ENCODE results near the gene TAF10. TPM values are rescaled to one million over a fixed set of nuclear protein-coding genes. Genes with fewer than 3 reads are reported as not detected.

The TAF10 gene
- total RNA-seq, 4 donors from 2014 or later = 35.7 to 114 (median 53.8) TPM

DNA sequence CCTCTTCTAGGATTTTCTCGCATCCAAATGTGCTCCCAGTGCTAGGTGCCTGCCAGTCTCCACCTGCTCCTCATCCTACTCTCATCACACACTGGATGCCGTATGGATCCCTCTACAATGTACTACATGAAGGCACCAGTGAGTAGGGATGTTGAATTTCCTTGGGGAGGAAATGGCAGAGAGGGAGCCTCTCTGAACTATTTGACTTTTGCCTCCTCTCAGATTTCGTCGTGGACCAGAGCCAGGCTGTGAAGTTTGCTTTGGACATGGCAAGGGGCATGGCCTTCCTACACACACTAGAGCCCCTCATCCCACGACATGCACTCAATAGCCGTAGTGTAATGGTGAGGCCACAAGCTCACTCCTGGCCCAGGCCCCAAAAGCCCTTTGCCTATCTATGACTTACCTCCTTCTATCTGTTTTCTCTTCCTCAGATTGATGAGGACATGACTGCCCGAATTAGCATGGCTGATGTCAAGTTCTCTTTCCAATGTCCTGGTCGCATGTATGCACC is 2.5 kb downstream of the TAF10 start:
- Histone ChIP-seq H3K4me1 (peaks cover 37 to 82% (median 60%) of the 10 kb centered on the region in 4 donors), H3K4me3 (no peak overlapping the region), H3K9me3 (no peaks in the 10 kb centered on the region), H3K27ac (peak overlapping the region; percentile 96 to 99 (median 97)), H3K36me3 (peaks cover 0 to 25% (median 9%) of the 10 kb centered on the region in 4 donors), H3K27me3 (no peaks in the 10 kb centered on the region)
- no peak for DNase-seq
- in situ Hi-C loops (cut with MboI; ENCODE audit: low pct_ligation_motif_present in 1 of 4, low pct_unique_long_range_greater_than_20kb in 1 of 4, low sequenced_read_pairs in 3 of 4) (loop anchor here in 2 of 4 donors (10.0 kb wide), 2 partner anchors 135 to 225 kb away; partner anchors contain the start of gene TRIM3 (in 1 of the 2)), intact Hi-C loops (cut with DNase I; ENCODE audit: low total_unique reads) (loop anchor here (5.0 kb wide), 1 partner anchor 73 kb away; the partner anchor contains the start of gene MRPL17)
- no peak for TF ChIP-seq POLR2A (IDR thresholded peaks at IDR 0.05)
- no peak for TF ChIP-seq CTCF (IDR thresholded peaks at IDR 0.05)
- TF ChIP-seq EP300 (IDR thresholded peaks at IDR 0.05; ENCODE audit: low read depth) = no peak
- TF ChIP-seq POLR2AphosphoS5 (IDR thresholded peaks at IDR 0.05) = no peak
- WGBS, 2 donors (ENCODE audit: low coverage in 1 of 2) = 79% methylated on average over 8 of the region's 8 CpGs; no CpG with 5 or more reads in 1 of the 2 donors

GRCh38 chr11:6608726-6609501 is 3.1 kb downstream of the TAF10 start:
- WGBS, 2 donors (ENCODE audit: low coverage in 1 of 2) = 73 to 74% methylated on average over 5 to 14 of the region's 14 CpGs
- Histone ChIP-seq H3K36me3 (peaks cover 0 to 25% (median 9%) of the 10 kb centered on the region in 4 donors), H3K4me1 (peaks cover 37 to 83% (median 61%) of the 10 kb centered on the region in 4 donors), H3K27me3 (no peaks in the 10 kb centered on the region), H3K4me3 (no peak overlapping the region), H3K9me3 (no peaks in the 10 kb centered on the region), H3K27ac (peak overlapping the region; percentile 96 to 99 (median 97))
- intact Hi-C loops (cut with DNase I; ENCODE audit: low total_unique reads) (no loop called here), in situ Hi-C loops (cut with MboI; ENCODE audit: low pct_ligation_motif_present in 1 of 4, low pct_unique_long_range_greater_than_20kb in 1 of 4, low sequenced_read_pairs in 3 of 4) (loop anchor here in 2 of 4 donors (10.0 kb wide), 2 partner anchors 134 to 224 kb away; partner anchors contain the start of gene TRIM3 (in 1 of the 2))
- no peak for DNase-seq
- TF ChIP-seq POLR2A (IDR thresholded peaks at IDR 0.05) (peak; percentile 2), EP300 (IDR thresholded peaks at IDR 0.05; ENCODE audit: low read depth) (no peak)

DNA sequence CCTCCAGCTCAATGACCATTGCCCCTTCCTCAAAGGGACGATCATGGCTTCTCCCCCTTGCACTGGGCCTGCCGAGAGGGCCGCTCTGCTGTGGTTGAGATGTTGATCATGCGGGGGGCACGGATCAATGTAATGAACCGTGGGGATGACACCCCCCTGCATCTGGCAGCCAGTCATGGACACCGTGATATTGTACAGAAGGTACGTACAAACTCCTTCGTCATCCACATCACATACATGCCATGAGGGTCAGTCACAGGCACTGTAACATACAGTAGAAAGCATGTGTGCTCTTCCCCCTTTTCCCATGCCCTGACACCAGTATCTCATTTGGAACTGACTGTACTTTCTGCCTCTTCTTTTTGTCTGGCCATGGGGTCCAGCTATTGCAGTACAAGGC is 4.0 kb downstream of the TAF10 start:
- in situ Hi-C loops (cut with MboI; ENCODE audit: low pct_ligation_motif_present in 1 of 4, low pct_unique_long_range_greater_than_20kb in 1 of 4, low sequenced_read_pairs in 3 of 4) (loop anchor here in 2 of 4 donors (10.0 kb wide), 2 partner anchors 133 to 223 kb away; partner anchors contain the start of gene TRIM3 (in 1 of the 2)), intact Hi-C loops (cut with DNase I; ENCODE audit: low total_unique reads) (no loop called here)
- peaks cover 0 to 25% (median 9%) of the 10 kb centered on the region in 4 donors for H3K36me3 ChIP-seq
- 94% methylated on average over 9 of the region's 9 CpGs; no CpG with 5 or more reads in 1 of the 2 donors for WGBS, 2 donors (ENCODE audit: low coverage in 1 of 2)
- TF ChIP-seq POLR2AphosphoS5 (IDR thresholded peaks at IDR 0.05) (peak in 2 of 3 donors; percentile 28 to 33), CTCF (IDR thresholded peaks at IDR 0.05) (no peak)
- H3K27me3 ChIP-seq = no peaks in the 10 kb centered on the region
- peak overlapping the region; percentile 96 to 99 (median 97) for H3K27ac ChIP-seq
- H3K4me3 ChIP-seq = no peak overlapping the region
- H3K4me1 ChIP-seq = peaks cover 37 to 74% (median 54%) of the 10 kb centered on the region in 4 donors
- no peak for DNase-seq
- H3K9me3 ChIP-seq = no peaks in the 10 kb centered on the region

DNA sequence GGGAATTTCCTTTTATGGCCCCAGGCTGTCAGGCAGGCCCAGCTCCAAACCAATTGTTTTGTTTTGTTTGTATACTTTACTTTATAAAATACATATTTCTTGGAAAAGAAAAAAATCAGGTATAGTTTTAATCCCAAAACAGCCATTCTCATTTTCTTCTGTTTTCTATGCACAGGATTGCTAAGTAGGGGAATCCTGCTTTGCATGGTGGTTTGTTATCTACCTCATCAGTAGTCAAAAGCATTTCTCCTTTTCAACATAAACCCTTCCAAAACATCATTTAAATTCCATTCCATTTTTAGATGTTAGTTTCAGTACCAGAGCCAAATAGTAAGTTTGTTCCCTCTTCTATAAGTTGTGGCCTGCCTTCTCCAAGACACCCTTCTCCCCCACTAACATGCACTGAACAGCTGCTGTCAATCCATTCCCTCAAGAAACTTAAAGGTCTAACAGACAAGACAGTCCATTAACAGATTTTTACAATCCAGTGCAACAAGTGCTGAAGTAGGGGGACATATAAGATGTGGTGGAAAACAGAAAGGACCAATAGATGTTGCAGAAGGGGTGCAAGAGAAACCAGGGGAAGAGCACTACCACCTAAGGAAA is 4.7 kb downstream of the TAF10 start:
- peak overlapping the region in 2 of 4 donors; percentile 6 to 85 for H3K4me3 ChIP-seq
- H3K27me3 ChIP-seq = no peaks in the 10 kb centered on the region
- H3K36me3 ChIP-seq = peaks cover 0 to 25% (median 9%) of the 10 kb centered on the region in 4 donors
- H3K9me3 ChIP-seq = no peaks in the 10 kb centered on the region
- intact Hi-C loops (cut with DNase I; ENCODE audit: low total_unique reads) (no loop called here), in situ Hi-C loops (cut with MboI; ENCODE audit: low pct_ligation_motif_present in 1 of 4, low pct_unique_long_range_greater_than_20kb in 1 of 4, low sequenced_read_pairs in 3 of 4) (loop anchor here in 2 of 4 donors (10.0 kb wide), 2 partner anchors 132 to 222 kb away; partner anchors contain the start of gene TRIM3 (in 1 of the 2))
- peaks cover 40 to 79% (median 57%) of the 10 kb centered on the region in 4 donors for H3K4me1 ChIP-seq
- TF ChIP-seq CTCF (IDR thresholded peaks at IDR 0.05) (no peak), EP300 (IDR thresholded peaks at IDR 0.05; ENCODE audit: low read depth) (no peak), POLR2A (IDR thresholded peaks at IDR 0.05) (no peak), POLR2AphosphoS5 (IDR thresholded peaks at IDR 0.05) (no peak)
- no peak for DNase-seq
- H3K27ac ChIP-seq = peak overlapping the region; percentile 96 to 99 (median 97)

Data from transverse colon (tissue), 4 donors.